OCI-M2 (cell line): ENCODE measurements around the gene OPA3.

ENCODE experiments used
- DNase-seq: peaks from one replicate; lab custom pipeline; 2025; ENCODE audit not compliant: unreplicated experiment; lab: John Stamatoyannopoulos, UW

Gene OPA3

GRCh38 chr19:45483033-45483432 is 101.6 kb downstream of the OPA3 start:
- DNase-seq, result no peak

GRCh38 chr19:45478454-45479238 is 106.0 kb downstream of the OPA3 start:
- peak; percentile 96 for DNase-seq

DNA sequence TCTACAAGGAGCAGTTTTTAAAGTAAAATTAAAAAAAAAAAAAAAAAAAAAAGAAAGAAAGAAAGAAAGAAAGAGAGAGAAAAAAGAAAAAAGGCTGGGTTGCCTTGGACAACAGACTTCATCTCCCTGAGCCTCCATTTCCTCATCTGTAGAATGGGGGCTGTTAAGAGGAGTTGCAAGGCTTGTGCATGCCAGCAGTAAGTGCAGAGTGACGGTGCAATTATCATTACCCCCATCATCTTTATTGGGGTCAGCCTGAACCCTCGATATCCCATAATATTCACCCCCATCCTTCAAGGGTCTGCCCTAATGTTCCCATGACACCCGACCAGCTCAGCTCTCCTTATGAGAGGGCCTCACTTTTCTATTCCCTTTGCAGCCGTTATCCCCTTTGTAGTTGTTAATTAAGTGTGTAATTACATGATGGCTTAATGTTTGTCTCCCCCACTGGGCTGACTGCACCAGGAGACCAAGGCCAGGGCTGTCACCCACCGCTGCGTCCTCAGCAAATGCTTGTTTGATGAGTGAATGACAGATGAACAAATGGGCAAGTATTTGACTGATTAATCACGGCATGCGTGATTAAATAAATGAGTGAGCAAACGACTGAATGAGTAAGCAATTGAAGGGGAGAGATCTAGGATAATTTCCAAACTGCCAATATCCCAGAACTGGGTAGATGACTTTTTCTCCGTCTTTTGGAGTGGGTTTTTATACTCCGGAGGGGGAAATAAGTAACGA is 106.7 kb downstream of the OPA3 start:
- no peak for DNase-seq
